Dermis microvascular lymphatic vessel endothelial cell (primary cell): Measurements from ENCODE around the gene DSCAML1. TPM values are rescaled to one million over a fixed set of nuclear protein-coding genes. Genes with fewer than 3 reads are reported as not detected.

Experiments
- DNase-seq, 2 donors: peaks; one replicate each; pipeline versions ENCODE4 v3.0.0 to v3.0.0-alpha.2; 2010; ENCODE audit warnings: low read depth in 2 of 2
- total RNA-seq: library from RNA; depleted of rRNA; stranded (reverse); fragments of >200 nt; gene quantifications from 2 replicates; pipeline ENCODE4 v1.2.1, GENCODE V29; 2014

DSCAML1 gene
- total RNA-seq, 1 donor from 2014 or later = not detected

DNA sequence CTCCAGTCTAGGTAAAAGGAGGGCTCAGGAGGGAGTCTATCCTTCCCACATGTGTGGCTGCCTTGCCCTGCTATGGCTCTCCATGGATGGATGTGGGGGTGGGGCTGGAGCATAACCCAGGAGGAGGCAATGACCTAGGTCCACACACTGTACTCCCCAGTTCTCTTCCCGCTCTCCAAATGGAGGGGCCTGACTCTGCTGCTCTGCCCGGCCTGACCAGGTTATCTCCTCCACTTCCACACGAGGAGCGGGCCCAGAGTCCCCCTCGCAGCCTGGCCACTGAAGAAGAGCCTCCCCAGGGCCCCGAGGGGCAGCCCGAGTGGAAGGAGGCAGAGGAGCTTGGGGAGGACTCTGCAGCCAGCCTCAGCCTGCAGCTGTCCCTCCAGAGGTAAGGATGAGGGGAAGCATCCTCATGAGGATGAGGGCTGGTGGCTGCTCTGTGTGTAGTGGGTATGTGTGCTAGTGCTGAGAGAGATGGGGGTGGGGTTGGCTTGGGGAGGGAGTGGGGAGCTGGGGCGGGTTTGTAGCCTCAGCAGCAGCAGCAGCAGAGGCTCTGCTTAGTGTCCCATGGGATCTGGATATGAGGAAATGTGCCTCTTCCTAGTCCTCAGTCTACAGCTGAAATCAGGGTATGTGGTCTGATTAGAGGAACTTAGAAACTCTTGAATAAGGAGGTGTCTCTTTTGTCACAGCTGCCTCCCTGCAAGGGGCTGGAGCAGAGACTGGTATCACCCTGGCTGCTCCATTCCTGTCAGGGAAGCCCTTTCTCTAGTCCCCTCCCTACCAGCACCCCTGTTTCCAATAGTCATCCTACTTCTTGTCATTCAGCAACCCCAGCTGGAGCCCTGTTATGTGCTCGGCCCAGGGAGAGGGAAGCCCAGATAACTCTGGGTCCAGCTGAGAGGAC, 415.3 kb downstream of the DSCAML1 start:
- DNase-seq = no peak

DNA sequence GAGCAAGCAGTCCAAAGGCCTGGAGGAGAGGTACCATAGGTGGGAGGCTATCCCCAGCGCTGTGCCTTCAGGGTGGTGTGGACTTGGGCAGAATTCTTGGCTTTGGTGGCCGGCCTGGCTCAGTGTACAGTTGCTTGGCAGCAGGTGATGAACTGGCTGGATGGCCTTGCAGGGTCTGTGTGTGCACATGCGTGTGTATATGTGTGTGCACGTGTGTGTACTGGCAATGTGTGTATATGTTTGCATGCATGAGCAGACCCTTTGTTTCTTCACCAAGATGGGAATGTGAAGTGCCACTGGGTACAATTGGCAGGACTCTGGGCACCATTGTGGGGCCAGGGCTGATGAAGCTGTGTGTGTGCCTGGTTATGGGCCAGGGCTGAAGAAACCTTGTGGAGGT, 416.3 kb downstream of the DSCAML1 start:
- no peak for DNase-seq

DNA sequence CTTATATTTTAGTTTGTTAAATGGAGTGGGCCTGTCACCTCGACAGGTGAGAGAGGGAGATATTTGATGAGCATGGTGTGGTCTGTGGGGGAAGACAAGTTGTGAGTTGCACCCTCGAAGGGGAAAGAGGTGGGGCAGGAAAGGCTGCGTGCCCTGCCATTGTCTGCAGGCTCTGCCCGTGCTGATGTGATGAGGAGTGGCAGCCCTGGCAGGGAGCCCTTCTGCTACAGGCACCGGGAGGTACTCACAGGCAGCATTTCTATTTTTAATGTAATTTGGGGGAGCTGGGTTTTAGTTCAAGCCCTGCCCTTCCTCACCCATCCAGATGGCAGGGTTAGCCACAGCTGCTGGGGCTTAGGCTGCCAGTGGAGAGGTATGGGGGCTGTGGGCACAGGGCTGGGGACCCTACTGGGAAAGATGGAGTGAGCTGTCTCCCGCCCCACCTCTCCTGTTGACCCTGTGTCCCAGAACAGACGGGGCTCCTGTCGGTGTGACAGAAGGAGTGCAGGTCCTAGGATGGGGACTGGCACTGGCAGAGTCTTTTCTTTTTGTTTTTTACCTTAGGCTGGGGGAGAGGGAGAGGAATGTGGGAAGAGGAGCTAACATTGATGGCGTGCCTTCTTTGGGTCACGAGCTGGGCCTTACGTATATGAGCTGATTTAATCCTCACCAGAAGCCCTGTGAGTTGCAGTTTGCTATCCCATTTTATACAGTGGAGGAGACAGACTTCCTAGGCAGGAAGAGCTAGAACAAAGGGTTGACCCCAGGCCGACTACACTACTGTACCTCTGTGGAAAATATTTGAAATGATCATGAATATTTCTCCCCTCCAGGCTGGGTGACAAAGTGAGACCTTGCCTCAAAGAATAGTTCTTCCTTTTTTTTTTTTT, 417.8 kb downstream of the DSCAML1 start:
- peak; percentile 60 to 84 for DNase-seq

Other genes with a start within 250 kb of the DSCAML1 start
- 0.64 and 1.5 TPM in 2 replicates for gene FXYD2, start 27.5 kb upstream of the DSCAML1 start, total RNA-seq
- gene FXYD6, start 79.4 kb upstream of the DSCAML1 start, total RNA-seq = 0.51 and 7.3 TPM in 2 replicates
- gene TMPRSS13, start 132.2 kb upstream of the DSCAML1 start, total RNA-seq = not detected in 2 replicates
- 0.25 TPM in 1 of 2 replicates, not detected in the other for gene IL10RA, start 189.2 kb upstream of the DSCAML1 start, total RNA-seq